ENCODE measurements around the gene SLC46A2. TPM values are rescaled to one million over a fixed set of nuclear protein-coding genes. Genes with fewer than 3 reads are reported as not detected.
A peak's percentile ranks its signal among the peaks of the same experiment; 100 is the strongest.

Gene SLC46A2
- total RNA-seq, 4 donors from 2014 or later, result 49.5 to 95.9 (median 63.0) TPM

DNA sequence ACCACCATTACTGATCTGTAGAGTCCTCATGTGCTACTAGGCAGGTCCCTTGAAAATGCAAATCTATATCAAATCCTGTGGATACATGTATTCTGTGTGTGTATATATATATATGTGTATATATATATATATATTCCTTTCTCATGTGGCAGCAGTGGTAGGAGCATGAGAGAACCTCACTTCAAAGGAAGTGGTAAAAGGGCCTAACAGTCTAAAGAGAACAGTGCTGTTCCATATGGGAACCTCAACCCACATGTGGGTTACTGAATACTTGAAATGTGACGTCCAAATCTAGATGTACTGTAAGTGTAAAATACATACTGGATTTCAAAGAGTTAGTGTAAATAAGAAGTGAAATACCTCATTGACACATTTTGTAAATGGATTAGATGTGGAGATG is 5.4 kb downstream of the SLC46A2 start:
- WGBS, 2 donors, result 86 to 90% methylated on average over 1 of the region's 1 CpG
- H3K4me3 ChIP-seq (ENCODE audit: low read depth, poor library complexity, severe bottlenecking), result no peak overlapping the region
- TF ChIP-seq, protein P1, sequence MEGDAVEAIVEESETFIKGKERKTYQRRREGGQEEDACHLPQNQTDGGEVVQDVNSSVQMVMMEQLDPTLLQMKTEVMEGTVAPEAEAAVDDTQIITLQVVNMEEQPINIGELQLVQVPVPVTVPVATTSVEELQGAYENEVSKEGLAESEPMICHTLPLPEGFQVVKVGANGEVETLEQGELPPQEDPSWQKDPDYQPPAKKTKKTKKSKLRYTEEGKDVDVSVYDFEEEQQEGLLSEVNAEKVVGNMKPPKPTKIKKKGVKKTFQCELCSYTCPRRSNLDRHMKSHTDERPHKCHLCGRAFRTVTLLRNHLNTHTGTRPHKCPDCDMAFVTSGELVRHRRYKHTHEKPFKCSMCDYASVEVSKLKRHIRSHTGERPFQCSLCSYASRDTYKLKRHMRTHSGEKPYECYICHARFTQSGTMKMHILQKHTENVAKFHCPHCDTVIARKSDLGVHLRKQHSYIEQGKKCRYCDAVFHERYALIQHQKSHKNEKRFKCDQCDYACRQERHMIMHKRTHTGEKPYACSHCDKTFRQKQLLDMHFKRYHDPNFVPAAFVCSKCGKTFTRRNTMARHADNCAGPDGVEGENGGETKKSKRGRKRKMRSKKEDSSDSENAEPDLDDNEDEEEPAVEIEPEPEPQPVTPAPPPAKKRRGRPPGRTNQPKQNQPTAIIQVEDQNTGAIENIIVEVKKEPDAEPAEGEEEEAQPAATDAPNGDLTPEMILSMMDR (IDR thresholded peaks at IDR 0.05), result no peak
- no peak for TF ChIP-seq POLR2A (IDR thresholded peaks at IDR 0.05)
- intact Hi-C loops (cut with DNase I; ENCODE audit: low total_unique reads), result no loop called here
- DNase-seq (ENCODE audit: low spot score in 2 of 2), result no peak

- 87 to 93% methylated on average over 5 of the region's 5 CpGs for WGBS, 2 donors
- no peak overlapping the region for H3K4me3 ChIP-seq (ENCODE audit: low read depth, poor library complexity, severe bottlenecking)
- intact Hi-C loops (cut with DNase I; ENCODE audit: low total_unique reads), result no loop called here
- TF ChIP-seq, protein P1 (IDR thresholded peaks at IDR 0.05), result no peak
- TF ChIP-seq POLR2A (IDR thresholded peaks at IDR 0.05), result no peak
- DNase-seq (ENCODE audit: low spot score in 2 of 2), result peak in 1 of 2 donors; percentile 1
Observed at GRCh38 chr9:112884721-112885120, 6.0 kb downstream of the SLC46A2 start.

- WGBS, 2 donors, result 30 to 40% methylated on average over 6 of the region's 6 CpGs
- TF ChIP-seq, protein P1 (IDR thresholded peaks at IDR 0.05), result no peak
- no peak for TF ChIP-seq POLR2A (IDR thresholded peaks at IDR 0.05)
- H3K4me3 ChIP-seq (ENCODE audit: low read depth, poor library complexity, severe bottlenecking), result no peak overlapping the region
- intact Hi-C loops (cut with DNase I; ENCODE audit: low total_unique reads), result no loop called here
- peak in 1 of 2 donors; percentile 46 for DNase-seq (ENCODE audit: low spot score in 2 of 2)
Observed at GRCh38 chr9:112884101-112884500, 6.6 kb downstream of the SLC46A2 start.

DNA sequence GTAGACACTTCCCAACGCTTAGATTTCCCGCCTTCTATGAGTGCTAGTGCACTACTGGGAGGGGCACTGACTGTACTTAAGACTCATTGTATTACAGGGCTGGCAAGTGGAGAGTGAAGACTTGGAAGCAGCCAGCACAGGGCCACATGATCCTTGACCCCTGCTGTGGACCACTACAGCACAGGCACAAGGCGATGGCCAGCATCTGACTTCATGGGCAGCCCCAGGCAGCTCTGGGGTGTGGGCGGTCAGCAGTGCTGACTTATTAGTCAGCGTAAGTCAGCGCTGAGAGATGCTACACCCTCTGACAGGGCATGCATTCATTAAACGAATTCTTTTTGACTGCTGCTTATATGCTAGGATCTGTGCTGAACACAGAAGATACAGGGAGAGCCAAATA is 9.3 kb downstream of the SLC46A2 start:
- no peak overlapping the region for H3K4me3 ChIP-seq (ENCODE audit: low read depth, poor library complexity, severe bottlenecking)
- intact Hi-C loops (cut with DNase I; ENCODE audit: low total_unique reads), result no loop called here
- no peak for DNase-seq (ENCODE audit: low spot score in 2 of 2)
- TF ChIP-seq POLR2A (IDR thresholded peaks at IDR 0.05), result no peak
- WGBS, 2 donors, result 86 to 94% methylated on average over 7 of the region's 7 CpGs

DNA sequence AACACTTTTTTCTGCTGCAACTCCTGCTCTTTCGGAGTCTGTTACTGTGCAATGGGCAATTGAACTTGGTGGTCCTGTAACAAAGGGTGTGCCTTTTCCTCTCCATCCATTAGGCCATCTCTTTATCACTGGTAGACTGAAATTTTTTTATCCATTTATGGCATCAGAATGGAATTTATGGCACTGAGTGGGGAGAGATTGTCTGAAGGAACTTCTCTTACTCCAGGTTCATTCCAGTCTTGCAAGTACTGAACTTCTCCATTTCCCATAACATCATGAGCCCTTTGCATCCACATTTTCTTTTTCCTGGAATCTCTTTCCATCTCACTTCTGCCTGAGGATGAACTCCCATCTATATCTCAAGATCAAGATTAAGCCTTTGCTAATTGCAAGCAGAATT is 10.0 kb downstream of the SLC46A2 start:
- DNase-seq (ENCODE audit: low spot score in 2 of 2), result no peak
- H3K4me3 ChIP-seq (ENCODE audit: low read depth, poor library complexity, severe bottlenecking), result no peak overlapping the region
- 92 to 100% methylated on average over 1 of the region's 1 CpG for WGBS, 2 donors
- TF ChIP-seq, protein P1 (IDR thresholded peaks at IDR 0.05), result no peak
- no peak for TF ChIP-seq POLR2A (IDR thresholded peaks at IDR 0.05)
- intact Hi-C loops (cut with DNase I; ENCODE audit: low total_unique reads), result no loop called here

- no peak for TF ChIP-seq POLR2A (IDR thresholded peaks at IDR 0.05)
- TF ChIP-seq, protein P1 (IDR thresholded peaks at IDR 0.05), result no peak
- H3K4me3 ChIP-seq (ENCODE audit: low read depth, poor library complexity, severe bottlenecking), result no peak overlapping the region
- 91 to 95% methylated on average over 2 of the region's 2 CpGs for WGBS, 2 donors
- DNase-seq (ENCODE audit: low spot score in 2 of 2), result no peak
- intact Hi-C loops (cut with DNase I; ENCODE audit: low total_unique reads), result no loop called here
Observed at GRCh38 chr9:112878752-112879151, 11.9 kb downstream of the SLC46A2 start.

Measured in lower leg skin (tissue), 4 donors.